GM21576 (cell line): ENCODE data around the gene INTS14.
"Not testable (repeated sequence)": the region's sequence is repeated elsewhere in the genome, so short reads cannot be mapped to it uniquely, and the experiment has no call there.

ENCODE experiments used
- ATAC-seq: cut with Tn5 transposase; IDR thresholded peaks from one replicate; pipeline ENCODE4 v1.9.1; 2021; ENCODE audit warnings: mild to moderate bottlenecking, moderate library complexity; ENCODE audit not compliant: unreplicated experiment

Gene INTS14

GRCh38 chr15:65632780-65633375 is 21.9 kb upstream of the INTS14 start:
- ATAC-seq = no peak

- no peak for ATAC-seq
These were observed 20.6 kb upstream of the INTS14 start for GRCh38 chr15:65631503-65631902.

GRCh38 chr15:65630760-65631159 is 19.8 kb upstream of the INTS14 start:
- no peak for ATAC-seq

- no peak for ATAC-seq
These were observed 18.6 kb upstream of the INTS14 start for GRCh38 chr15:65629548-65629947.

- ATAC-seq = no peak
These were observed 15.9 kb upstream of the INTS14 start for GRCh38 chr15:65626856-65627255.

GRCh38 chr15:65623103-65623502 is 12.2 kb upstream of the INTS14 start:
- no peak for ATAC-seq

- no peak for ATAC-seq
These were observed 10.7 kb upstream of the INTS14 start, which contains the start of gene SLC24A1 for GRCh38 chr15:65621638-65622037. Gene SLC24A1, plus strand, starts transcription at chr15:65621938. Its CDS starts 2,143 bp downstream, at chr15:65624081.

- ATAC-seq = no peak
These were observed 9.9 kb upstream of the INTS14 start for GRCh38 chr15:65620833-65621232.

GRCh38 chr15:65619626-65620290 is 8.8 kb upstream of the INTS14 start:
- ATAC-seq = no peak

GRCh38 chr15:65618560-65619109 is 7.7 kb upstream of the INTS14 start:
- ATAC-seq = no peak

GRCh38 chr15:65615887-65616286 is 5.0 kb upstream of the INTS14 start:
- ATAC-seq = not testable (repeated sequence)

GRCh38 chr15:65612949-65613744 is 2.2 kb upstream of the INTS14 start:
- ATAC-seq = no peak

GRCh38 chr15:65612616-65612946 is 1.6 kb upstream of the INTS14 start:
- ATAC-seq = no peak

- no peak for ATAC-seq
These were observed 1.1 kb upstream of the INTS14 start for GRCh38 chr15:65611888-65612615.

GRCh38 chr15:65603559-65603958 is 7.4 kb downstream of the INTS14 start:
- no peak for ATAC-seq

GRCh38 chr15:65603134-65603533 is 7.8 kb downstream of the INTS14 start:
- ATAC-seq = no peak

- no peak for ATAC-seq
These were observed 11.3 kb downstream of the INTS14 start for GRCh38 chr15:65599677-65600076.

- ATAC-seq = no peak
These were observed 12.5 kb downstream of the INTS14 start for GRCh38 chr15:65598468-65598867.

GRCh38 chr15:65595960-65596359 is 15.0 kb downstream of the INTS14 start:
- ATAC-seq = no peak

GRCh38 chr15:65587094-65587493 is 23.8 kb downstream of the INTS14 start:
- no peak for ATAC-seq

GRCh38 chr15:65584241-65584640 is 26.7 kb downstream of the INTS14 start:
- ATAC-seq = no peak
